OCI-LY7 (cell line): ENCODE results near the gene ICAM5. TPM values are rescaled to one million over a fixed set of nuclear protein-coding genes. Genes with fewer than 3 reads are reported as not detected.

Experiments
- BruUV-seq: library from RNA; stranded (reverse); fragments of 400-500 nt; replicated peaks from 2 replicates; lab custom pipeline; 2021; lab: Mats Ljungman, UMichigan
- CTCF ChIA-PET: fragments of 300-600 bp; sonication (Branson Sonifier 250); formaldehyde crosslinking; loops from one replicate; lab custom pipeline; 2022; ENCODE audit warnings: antibody characterized with exemption; ENCODE audit not compliant: unreplicated experiment; lab: Charles Lee
- POLR2A ChIA-PET: fragments of 300-600 bp; sonication (Branson Sonifier 250); formaldehyde crosslinking; loops from one replicate; lab custom pipeline; 2022; ENCODE audit warnings: antibody characterized with exemption; lab: Charles Lee
- DNase-seq: peaks from one replicate; pipeline ENCODE4 v3.0.0-alpha.2; 2015; ENCODE audit warnings: low spot score
- H2AFZ ChIP-seq: fragments of 200-600 bp; sonication (generic), shearing (Covaris generic); 2 replicates; pipeline ENCODE4 v1.6.1; 2014; ENCODE audit warnings: mild to moderate bottlenecking, antibody characterized with exemption, low read length, moderate library complexity
- H3K27ac ChIP-seq: fragments of 200-600 bp; sonication (generic); 2 replicates; pipeline ENCODE4 v1.5.1; 2014; ENCODE audit warnings: mixed run types, low read depth, mild to moderate bottlenecking, moderate library complexity, low read length, inconsistent platforms; ENCODE audit not compliant: poor library complexity, severe bottlenecking
- H3K36me3 ChIP-seq: fragments of 200-600 bp; sonication (generic); 2 replicates; pipeline ENCODE4 v1.6.1; 2014; ENCODE audit warnings: mild to moderate bottlenecking, antibody characterized with exemption, low read length, moderate library complexity, mixed read lengths; ENCODE audit not compliant: insufficient read depth
- H3K4me1 ChIP-seq: fragments of 200-600 bp; sonication (generic); 2 replicates; pipeline ENCODE4 v1.5.1; 2014; ENCODE audit warnings: mild to moderate bottlenecking, low read length; ENCODE audit not compliant: insufficient read depth, poor library complexity, severe bottlenecking
- H3K4me2 ChIP-seq: fragments of 200-600 bp; sonication (generic); 2 replicates; pipeline ENCODE4 v1.6.1; 2014; ENCODE audit warnings: mild to moderate bottlenecking, low read length
- H3K4me3 ChIP-seq: fragments of 200-600 bp; sonication (generic); 2 replicates; pipeline ENCODE4 v1.5.1; 2014; ENCODE audit warnings: mild to moderate bottlenecking, low read depth, low read length; ENCODE audit not compliant: poor library complexity, severe bottlenecking
- H3K79me2 ChIP-seq: fragments of 200-600 bp; sonication (generic); 2 replicates; pipeline ENCODE4 v1.6.1; 2016; ENCODE audit warnings: low read depth, mild to moderate bottlenecking, low read length, moderate library complexity, mixed read lengths; ENCODE audit not compliant: insufficient read depth
- H3K9me2 ChIP-seq: fragments of 200-600 bp; sonication (generic); 2 replicates; pipeline ENCODE4 v1.6.1; 2016; ENCODE audit warnings: mild to moderate bottlenecking, low read length, mixed read lengths; ENCODE audit not compliant: insufficient read depth
- H3K9me3 ChIP-seq: fragments of 200-600 bp; sonication (generic); 2 replicates; pipeline ENCODE4 v1.6.1; 2014; ENCODE audit warnings: mild to moderate bottlenecking, mixed run types, low read length, mixed read lengths
- H4K20me1 ChIP-seq: fragments of 200-600 bp; sonication (generic); 2 replicates; pipeline ENCODE4 v1.6.1; 2014; ENCODE audit warnings: mild to moderate bottlenecking, antibody characterized with exemption, low read length, moderate library complexity, mixed read lengths; ENCODE audit not compliant: insufficient read depth
- CTCF ChIP-seq: fragments of 200-600 bp; sonication (generic); conservative IDR thresholded peaks from 2 replicates; pipeline ENCODE4 v1.5.1; 2014; ENCODE audit warnings: mild to moderate bottlenecking, antibody characterized with exemption, low read length, moderate library complexity, mixed read lengths
- EZH2phosphoT487 ChIP-seq: fragments of 200-600 bp; sonication (generic); IDR thresholded peaks from 2 replicates; pipeline ENCODE4 v1.6.1; 2018; ENCODE audit warnings: low read depth, borderline replicate concordance, mild to moderate bottlenecking, mixed run types, antibody characterized with exemption, low read length, moderate library complexity, mixed read lengths
- intact Hi-C: fragments of 100-400 bp; cut with micrococcal nuclease; formaldehyde crosslinking; loops from one replicate; pipeline ENCODE4 v1.10.0; 2022; ENCODE audit not compliant: unreplicated experiment
- total RNA-seq, 2 experiments: library from RNA; depleted of rRNA in 1 of 2; stranded (reverse); fragments of >200 nt in 1 of 2; shearing (Covaris generic) in 1 of 2; gene quantifications; 2 replicates each; pipeline ENCODE4 v1.2.3, GENCODE V29; 2014 to 2022

ICAM5 gene
- total RNA-seq, 2 experiments from 2014 or later, result 6.4 to 10.8 TPM

- H3K4me1 ChIP-seq, result peaks cover 72% of the 10 kb centered on the region
- no peaks in the 10 kb centered on the region for H3K79me2 ChIP-seq
- intact Hi-C loops, result no loop called here
- H3K27ac ChIP-seq, result no peak overlapping the region
- DNase-seq, result peak; percentile 42
- ChIA-PET POLR2A (interaction anchor here (1.5 kb wide), 1 partner anchor 20 kb away, joined by 5 read pairs; the partner anchor contains the start of gene ICAM1), CTCF (interaction anchor here (0.6 kb wide), 1 partner anchor 138 kb away, joined by 3 read pairs; no protein-coding TSS in a partner anchor)
- no peak for TF ChIP-seq EZH2phosphoT487
- no peak for TF ChIP-seq CTCF
- H3K36me3 ChIP-seq, result peaks cover 1% of the 10 kb centered on the region; the same call in 1 of the 2 replicates
- no TSS peak for BruUV-seq
- H3K4me3 ChIP-seq, result peak overlapping the region; percentile 68
- no peaks in the 10 kb centered on the region for H3K9me2 ChIP-seq
- H3K9me3 ChIP-seq, result no peaks in the 10 kb centered on the region
- no peaks in the 10 kb centered on the region for H4K20me1 ChIP-seq
- peak overlapping the region; percentile 83 for H3K4me2 ChIP-seq
- H2AFZ ChIP-seq, result no peak overlapping the region; the same call in 1 of the 2 replicates
Observed at GRCh38 chr19:10290876-10291553, 1.3 kb downstream of the ICAM5 start.

DNA sequence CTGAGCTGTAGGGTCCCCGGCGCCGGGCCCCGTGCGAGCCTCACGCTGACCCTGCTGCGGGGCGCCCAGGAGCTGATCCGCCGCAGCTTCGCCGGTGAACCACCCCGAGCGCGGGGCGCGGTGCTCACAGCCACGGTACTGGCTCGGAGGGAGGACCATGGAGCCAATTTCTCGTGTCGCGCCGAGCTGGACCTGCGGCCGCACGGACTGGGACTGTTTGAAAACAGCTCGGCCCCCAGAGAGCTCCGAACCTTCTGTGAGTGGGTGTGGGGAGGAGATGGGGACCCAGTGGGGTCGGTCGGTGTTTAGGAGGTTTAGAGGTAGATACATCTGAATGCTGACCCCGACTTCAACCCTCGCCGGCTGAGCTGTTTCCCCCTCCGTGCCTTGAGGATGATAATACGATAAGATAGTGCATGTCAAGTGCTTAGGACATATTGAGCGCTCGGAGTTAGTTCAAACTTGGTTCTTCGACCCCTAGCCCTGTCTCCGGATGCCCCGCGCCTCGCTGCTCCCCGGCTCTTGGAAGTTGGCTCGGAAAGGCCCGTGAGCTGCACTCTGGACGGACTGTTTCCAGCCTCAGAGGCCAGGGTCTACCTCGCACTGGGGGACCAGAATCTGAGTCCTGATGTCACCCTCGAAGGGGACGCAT is 1.9 kb downstream of the ICAM5 start:
- Histone ChIP-seq H3K79me2 (no peaks in the 10 kb centered on the region), H3K27ac (no peak overlapping the region)

More for the DNA sequence above, 1.9 kb downstream of the ICAM5 start:
- POLR2A ChIA-PET, result interaction anchor here (1.5 kb wide), 1 partner anchor 21 kb away, joined by 5 read pairs; the partner anchor contains the start of gene ICAM1
- no peaks in the 10 kb centered on the region for H3K9me3 ChIP-seq
- CTCF ChIA-PET, result interaction anchor here (0.6 kb wide), 1 partner anchor 137 kb away, joined by 3 read pairs; no protein-coding TSS in a partner anchor
- no TSS peak for BruUV-seq
- peak overlapping the region; percentile 21; the same call in 1 of the 2 replicates for H2AFZ ChIP-seq
- no peaks in the 10 kb centered on the region for H3K9me2 ChIP-seq
- peaks cover 65% of the 10 kb centered on the region for H3K4me1 ChIP-seq
- peak overlapping the region; percentile 68 for H3K4me3 ChIP-seq
- intact Hi-C loops, result no loop called here
- no peaks in the 10 kb centered on the region for H4K20me1 ChIP-seq
- DNase-seq, result peak; percentile 27
- TF ChIP-seq CTCF, result no peak
- TF ChIP-seq EZH2phosphoT487, result peak; percentile 76; the same call in 1 of the 2 replicates
- H3K4me2 ChIP-seq, result peak overlapping the region; percentile 83
- no peaks in the 10 kb centered on the region for H3K36me3 ChIP-seq
